Prostate gland (tissue), 2 donors: ENCODE measurements around the gene COL4A1. TPM values are rescaled to one million over a fixed set of nuclear protein-coding genes. Genes with fewer than 3 reads are reported as not detected.

Experiments used
- microRNA-seq: library from miRNA; unstranded; fragments of <30 nt; microRNA quantifications from one replicate; pipeline ENCODE4, GENCODE V29; 2016
- small RNA-seq, 2 donors: library from RNA; depleted of rRNA; stranded (forward); fragments of <200 nt; gene quantifications; one replicate each; pipeline ENCODE3, GENCODE V24; 2016
- total RNA-seq, 2 donors: library from RNA; depleted of rRNA; stranded (reverse); fragments of >200 nt; gene quantifications; one replicate each; pipeline ENCODE4 v1.1.0, GENCODE V29; 2016

Gene COL4A1
- total RNA-seq, 2 donors from 2014 or later: 37.3 to 132 TPM

Small RNAs within 50 kb of the gene (microRNA-seq; reads per million reads assigned to microRNA genes)
- not detected for gene MIR8073

Small RNAs within 50 kb of the gene (small RNA-seq; reads per million reads assigned to genes)
- 0 reads per million in 2 donors for gene MIR8073

Other genes starting within 250 kb of the COL4A1 start
- 100 to 1,000 TPM in 1 of 2 donors, 10 to 100 TPM in 1; 82.8 to 193 TPM for gene COL4A2, start 127 bp upstream of the COL4A1 start, total RNA-seq